HCT116 (cell line): ENCODE results near the gene GABPB2. TPM values are rescaled to one million over a fixed set of nuclear protein-coding genes. Genes with fewer than 3 reads are reported as not detected.

Experiments
- ATAC-seq: fragments of 200-7000 bp; cut with Tn5 transposase; 2 replicates; pipeline ENCODE4 v1.9.1; 2020; ENCODE audit warnings: mild to moderate bottlenecking, moderate library complexity
- BruUV-seq: library from RNA; stranded (reverse); fragments of 400-500 nt; replicated peaks from 2 replicates; lab custom pipeline; 2021; lab: Mats Ljungman, UMichigan
- CTCF ChIA-PET: fragments of 300-600 bp; sonication (Branson Sonifier 250); formaldehyde crosslinking; loops from one replicate; lab custom pipeline; 2021; ENCODE audit warnings: antibody characterized with exemption; lab: Charles Lee
- POLR2A ChIA-PET: fragments of 300-600, 350-600 bp; sonication (Branson Sonifier 250); formaldehyde crosslinking; loops from one replicate; lab custom pipeline; 2021; ENCODE audit warnings: antibody characterized with exemption; lab: Charles Lee
- RAD21 ChIA-PET, 2 experiments: fragments of 300-600 bp; sonication (Branson Sonifier 250); formaldehyde crosslinking; loops; one replicate each; lab custom pipeline; 2023; ENCODE audit warnings: low total read pairs in 2 of 2; ENCODE audit not compliant: uncharacterized antibody in 2 of 2, unreplicated experiment in 2 of 2, low non-redundant PET in 1 of 2; lab: Charles Lee
- DNase-seq: peaks from one replicate; pipeline ENCODE4 v3.0.0-alpha.2; 2010; ENCODE audit warnings: low read depth, low spot score
- H2AFZ ChIP-seq: fragments of 200-600 bp; shearing (Covaris generic), sonication (generic); 2 replicates; pipeline ENCODE4 v1.6.1; 2017; ENCODE audit warnings: low read depth, mixed run types, mixed read lengths, antibody characterized with exemption, low read length; ENCODE audit not compliant: poor library complexity, severe bottlenecking
- H3K27ac ChIP-seq: 2 replicates; pipeline ENCODE4 v1.5.1; 2012; ENCODE audit warnings: low read depth, low read length
- H3K27me3 ChIP-seq: fragments of 200-600 bp; sonication (generic); 2 replicates; pipeline ENCODE4 v1.6.1; 2016; ENCODE audit warnings: mixed run types, low read length, mixed read lengths; ENCODE audit not compliant: insufficient read depth
- H3K36me3 ChIP-seq, 2 experiments: fragments of 200-500 bp in 1 of 2; fragments of 200-600 bp in 1 of 2; sonication (Bioruptor generic) in 1 of 2; sonication (generic) in 1 of 2; 2 replicates each; pipeline versions ENCODE4 v1.5.1 to v1.6.1; 2014 to 2016; ENCODE audit warnings: low read length in 2 of 2, inconsistent platforms in 1 of 2, mixed read lengths in 1 of 2, mixed run types in 1 of 2; ENCODE audit not compliant: insufficient read depth in 2 of 2, control insufficient read depth in 1 of 2
- H3K4me1 ChIP-seq, 2 experiments: fragments of 200-600 bp in 1 of 2; sonication (generic) in 1 of 2; 2 replicates each; pipeline versions ENCODE4 v1.5.1 to v1.6.1; 2012 to 2017; ENCODE audit warnings: low read length in 2 of 2, inconsistent platforms in 1 of 2, mild to moderate bottlenecking in 1 of 2, mixed read lengths in 1 of 2, mixed run types in 1 of 2, moderate library complexity in 1 of 2; ENCODE audit not compliant: insufficient read depth in 2 of 2, control insufficient read depth in 1 of 2
- H3K4me2 ChIP-seq: fragments of 200-600 bp; sonication (generic); 2 replicates; pipeline ENCODE4 v1.6.1; 2017; ENCODE audit warnings: mixed run types, low read length, mixed read lengths
- H3K4me3 ChIP-seq, 2 experiments: fragments of 200-600 bp in 1 of 2; sonication (generic) in 1 of 2; replicated peaks in 1 of 2; 2 replicates each; pipeline ENCODE4 v1.5.1; 2011 to 2016; ENCODE audit warnings: low read length in 2 of 2, control low read depth in 1 of 2, low read depth in 1 of 2, mild to moderate bottlenecking in 1 of 2, mixed read lengths in 1 of 2, mixed run types in 1 of 2
- H3K79me2 ChIP-seq: fragments of 200-600 bp; sonication (generic); 2 replicates; pipeline ENCODE4 v1.6.1; 2017; ENCODE audit warnings: mild to moderate bottlenecking, mixed run types, low read length, moderate library complexity, mixed read lengths; ENCODE audit not compliant: insufficient read depth
- H3K9ac ChIP-seq: fragments of 200-600 bp; sonication (generic); 2 replicates; pipeline ENCODE4 v1.6.1; 2016; ENCODE audit warnings: low read length, mixed read lengths
- H3K9me2 ChIP-seq: fragments of 200-600 bp; sonication (generic), shearing (Covaris generic); 2 replicates; pipeline ENCODE4 v1.6.1; 2017; ENCODE audit warnings: mixed run types, mild to moderate bottlenecking, moderate library complexity; ENCODE audit not compliant: insufficient read depth
- H3K9me3 ChIP-seq, 2 experiments: fragments of 200-500 bp in 1 of 2; fragments of 200-600 bp in 1 of 2; sonication (Bioruptor generic) in 1 of 2; sonication (generic) in 1 of 2; 2 replicates each; pipeline ENCODE4 v1.6.1; 2014 to 2017; ENCODE audit warnings: low read length in 2 of 2, mixed read lengths in 2 of 2, inconsistent platforms in 1 of 2, low read depth in 1 of 2, mild to moderate bottlenecking in 1 of 2, mixed run types in 1 of 2, moderate library complexity in 1 of 2; ENCODE audit not compliant: control insufficient read depth in 1 of 2, insufficient read depth in 1 of 2
- H4K20me1 ChIP-seq: fragments of 200-600 bp; sonication (generic), shearing (Covaris generic); 2 replicates; pipeline ENCODE4 v1.6.1; 2017; ENCODE audit warnings: mixed run types, mild to moderate bottlenecking, moderate library complexity; ENCODE audit not compliant: insufficient read depth
- ATF3 ChIP-seq: IDR thresholded peaks from 2 replicates; pipeline ENCODE4 v1.6.1; 2012
- CBX3 ChIP-seq: IDR thresholded peaks from 2 replicates; pipeline ENCODE4 v1.6.1; 2012; ENCODE audit warnings: low read depth
- CEBPB ChIP-seq: IDR thresholded peaks from 2 replicates; pipeline ENCODE4 v1.6.1; 2012; ENCODE audit warnings: low read depth
- EGR1 ChIP-seq: IDR thresholded peaks from 2 replicates; pipeline ENCODE4 v1.6.1; 2012; ENCODE audit warnings: low read depth
- EZH2 ChIP-seq: fragments of 200-600 bp; sonication (generic); IDR thresholded peaks from 2 replicates; pipeline ENCODE4 v1.6.1; 2017; ENCODE audit warnings: antibody characterized with exemption, mixed run types
- FOSL1 ChIP-seq: IDR thresholded peaks from 2 replicates; pipeline ENCODE4 v1.6.1; 2012; ENCODE audit warnings: low read depth
- JUND ChIP-seq: IDR thresholded peaks from 2 replicates; pipeline ENCODE4 v1.6.1; 2012
- POLR2AphosphoS5 ChIP-seq: IDR thresholded peaks from 2 replicates; pipeline ENCODE4 v1.6.1; 2011; ENCODE audit warnings: mild to moderate bottlenecking, low read depth, low read length, moderate library complexity
- SIN3A ChIP-seq: IDR thresholded peaks from 2 replicates; pipeline ENCODE4 v1.6.1; 2012; ENCODE audit warnings: low read depth
- SP1 ChIP-seq: IDR thresholded peaks from 2 replicates; pipeline ENCODE4 v1.6.1; 2012; ENCODE audit warnings: low read depth
- ZNF274 ChIP-seq: fragments of 200-500 bp; sonication (Bioruptor generic); IDR thresholded peaks from 2 replicates; pipeline ENCODE4 v1.6.1; 2014; ENCODE audit warnings: mild to moderate bottlenecking, low read depth, low read length, inconsistent platforms
- intact Hi-C: fragments of 100-400 bp; cut with micrococcal nuclease; formaldehyde crosslinking; loops from 2 replicates; pipeline ENCODE4 v1.10.0; 2022
- total RNA-seq: library from RNA; stranded (reverse); gene quantifications from one replicate; pipeline ENCODE4 v1.2.1, GENCODE V29; 2021; ENCODE audit not compliant: unreplicated experiment
- TF ChIP-seq, protein P1 (sequence below): IDR thresholded peaks from 2 replicates; pipeline ENCODE4 v1.6.1; 2012
- TF ChIP-seq, protein P2 (sequence below): IDR thresholded peaks from 2 replicates; pipeline ENCODE4 v1.6.1; 2011; ENCODE audit warnings: mild to moderate bottlenecking, low read length, moderate library complexity; ENCODE audit not compliant: insufficient replicate concordance; ENCODE audit errors: extremely low read depth

GABPB2 gene
- total RNA-seq, 1 experiment from 2014 or later, result 7.7 TPM

GRCh38 chr1:151147665-151148064, 77.1 kb downstream of the GABPB2 start:
- Histone ChIP-seq H3K79me2 (no peaks in the 10 kb centered on the region), H3K27me3 (no peaks in the 10 kb centered on the region)
- RAD21 ChIA-PET, result no interaction called here
- TF ChIP-seq CEBPB (no peak), EGR1 (no peak), JUND (no peak), SP1 (no peak), POLR2AphosphoS5 (no peak), EZH2 (no peak), ZNF274 (no peak), ATF3 (no peak), FOSL1 (no peak), CBX3 (no peak), SIN3A (no peak)
- TF ChIP-seq, protein P1, sequence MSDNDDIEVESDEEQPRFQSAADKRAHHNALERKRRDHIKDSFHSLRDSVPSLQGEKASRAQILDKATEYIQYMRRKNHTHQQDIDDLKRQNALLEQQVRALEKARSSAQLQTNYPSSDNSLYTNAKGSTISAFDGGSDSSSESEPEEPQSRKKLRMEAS, result no peak
- TF ChIP-seq, protein P2, sequence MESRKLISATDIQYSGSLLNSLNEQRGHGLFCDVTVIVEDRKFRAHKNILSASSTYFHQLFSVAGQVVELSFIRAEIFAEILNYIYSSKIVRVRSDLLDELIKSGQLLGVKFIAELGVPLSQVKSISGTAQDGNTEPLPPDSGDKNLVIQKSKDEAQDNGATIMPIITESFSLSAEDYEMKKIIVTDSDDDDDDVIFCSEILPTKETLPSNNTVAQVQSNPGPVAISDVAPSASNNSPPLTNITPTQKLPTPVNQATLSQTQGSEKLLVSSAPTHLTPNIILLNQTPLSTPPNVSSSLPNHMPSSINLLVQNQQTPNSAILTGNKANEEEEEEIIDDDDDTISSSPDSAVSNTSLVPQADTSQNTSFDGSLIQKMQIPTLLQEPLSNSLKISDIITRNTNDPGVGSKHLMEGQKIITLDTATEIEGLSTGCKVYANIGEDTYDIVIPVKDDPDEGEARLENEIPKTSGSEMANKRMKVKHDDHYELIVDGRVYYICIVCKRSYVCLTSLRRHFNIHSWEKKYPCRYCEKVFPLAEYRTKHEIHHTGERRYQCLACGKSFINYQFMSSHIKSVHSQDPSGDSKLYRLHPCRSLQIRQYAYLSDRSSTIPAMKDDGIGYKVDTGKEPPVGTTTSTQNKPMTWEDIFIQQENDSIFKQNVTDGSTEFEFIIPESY, result no peak
- TF ChIP-seq, all 23 proteins: peak for 0
- Histone ChIP-seq H3K9me3 (no peaks in the 10 kb centered on the region), H2AFZ (no peak overlapping the region), H3K4me2 (no peak overlapping the region), H3K9ac (no peak overlapping the region), H3K4me3 (no peak overlapping the region), H4K20me1 (no peaks in the 10 kb centered on the region), H3K4me1 (peaks cover 8 to 17% of the 10 kb centered on the region in 2 experiments; a peak in 3 of 4 replicates), H3K27ac (no peak overlapping the region), H3K9me2 (no peaks in the 10 kb centered on the region), H3K36me3 (no peaks in the 10 kb centered on the region)
- intact Hi-C loops, result no loop called here
- no peak for ATAC-seq
- ChIA-PET POLR2A (no interaction called here), CTCF (interaction anchor here (1.7 kb wide), 1 partner anchor 48 kb away, joined by 7 read pairs; no protein-coding TSS in a partner anchor)
- no peak for DNase-seq
- no TSS peak for BruUV-seq
